ENCODE measurements around the gene AKR1B15.
"Not testable (repeated sequence)": the region's sequence is repeated elsewhere in the genome, so short reads cannot be mapped to it uniquely, and the experiment has no call there.

AKR1B15 gene

GRCh38 chr7:134548877-134549276 lies at the start of gene AKR1B15:
AKR1B15 (plus strand) TSS chr7:134549110; CDS start chr7:134564620, 15,510 bp downstream.
- peak; percentile 76 for DNase-seq

- DNase-seq = no peak
Observed at GRCh38 chr7:134500406-134500805, 48.5 kb upstream of the AKR1B15 start.

DNA sequence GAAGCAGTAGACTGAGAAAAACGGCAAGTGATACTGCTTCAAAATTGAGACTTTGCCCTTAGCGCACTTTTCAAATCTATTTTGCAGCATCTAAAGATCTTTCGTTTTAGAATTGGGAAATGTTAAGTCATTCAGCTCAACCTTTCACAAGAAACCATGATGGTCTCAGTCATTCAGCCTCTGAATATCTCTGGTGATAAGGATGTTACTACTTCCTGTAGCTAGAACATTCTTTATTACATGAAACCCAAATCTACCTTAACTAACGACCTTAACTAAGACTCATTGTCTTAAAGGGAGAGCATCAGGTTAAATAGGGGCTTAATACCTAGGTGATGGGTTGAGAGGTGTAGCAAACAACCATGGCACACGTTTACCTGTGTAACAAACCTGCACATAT lies 47.9 kb upstream of the AKR1B15 start:
- DNase-seq = no peak

GRCh38 chr7:134502463-134503371 lies 46.2 kb upstream of the AKR1B15 start:
- DNase-seq = no peak

DNA sequence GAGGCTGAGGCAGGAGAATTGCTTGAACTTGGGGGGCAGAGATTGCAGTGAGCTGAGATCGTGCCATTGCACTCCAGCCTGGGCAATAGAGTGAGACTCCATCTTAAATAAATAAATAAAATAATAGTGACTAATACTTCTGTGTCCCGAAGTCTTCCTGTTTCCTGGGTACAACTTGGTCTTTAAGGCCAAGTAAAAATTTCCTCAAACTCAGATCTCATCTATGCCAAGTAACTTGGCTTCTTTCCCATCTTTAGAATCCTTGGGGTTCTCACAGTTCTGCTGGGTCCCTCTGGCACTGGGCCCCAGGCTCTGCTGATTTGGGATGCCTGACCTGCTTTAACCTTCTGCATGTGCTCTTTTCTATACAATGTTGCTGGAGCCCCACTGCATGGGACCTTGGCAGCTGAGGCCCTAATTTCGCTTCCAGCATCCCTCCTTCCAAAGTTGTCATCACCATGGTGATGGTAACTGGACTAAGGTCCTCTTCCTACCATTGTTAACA lies 44.2 kb upstream of the AKR1B15 start:
- DNase-seq = no peak

DNA sequence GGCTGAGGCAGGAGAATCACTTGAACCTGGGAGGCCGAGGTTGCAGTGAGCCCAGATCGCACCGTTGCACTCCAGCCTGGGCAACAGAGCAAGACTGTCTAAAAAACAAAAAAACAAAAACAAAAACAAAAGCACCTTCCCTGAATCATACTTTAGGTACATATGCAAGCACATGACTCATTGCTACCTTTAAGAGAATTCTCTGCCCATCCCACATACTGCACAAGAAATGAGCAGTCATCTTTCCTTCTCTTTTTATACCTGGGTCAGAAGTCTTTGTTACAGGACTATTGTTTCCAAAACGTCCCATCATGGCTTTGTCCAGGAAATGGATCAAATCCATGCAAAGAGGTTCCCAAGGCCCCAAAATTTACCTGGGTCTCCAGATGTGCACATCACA lies 43.1 kb upstream of the AKR1B15 start:
- DNase-seq = no peak

DNA sequence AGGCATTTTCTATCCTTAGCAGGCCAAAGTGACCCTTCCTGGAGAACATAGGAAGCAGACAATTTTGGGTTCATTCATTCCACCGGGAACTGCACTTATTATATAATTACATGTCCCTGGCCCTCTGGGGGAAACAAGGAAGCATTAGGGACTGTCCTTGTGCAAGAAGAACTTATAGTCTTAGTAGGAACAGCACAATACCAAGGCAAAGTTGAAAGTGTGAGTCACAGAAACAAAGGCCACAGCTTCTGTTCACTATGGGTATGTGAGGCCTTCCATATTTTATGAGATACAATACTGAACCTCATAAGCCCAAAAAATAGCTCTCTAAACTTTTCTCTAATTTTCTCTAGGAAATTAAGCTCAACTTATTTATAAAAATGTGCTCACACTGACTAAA lies 39.9 kb upstream of the AKR1B15 start:
- no peak for DNase-seq

GRCh38 chr7:134510646-134511045 lies 38.3 kb upstream of the AKR1B15 start:
- DNase-seq = no peak

DNA sequence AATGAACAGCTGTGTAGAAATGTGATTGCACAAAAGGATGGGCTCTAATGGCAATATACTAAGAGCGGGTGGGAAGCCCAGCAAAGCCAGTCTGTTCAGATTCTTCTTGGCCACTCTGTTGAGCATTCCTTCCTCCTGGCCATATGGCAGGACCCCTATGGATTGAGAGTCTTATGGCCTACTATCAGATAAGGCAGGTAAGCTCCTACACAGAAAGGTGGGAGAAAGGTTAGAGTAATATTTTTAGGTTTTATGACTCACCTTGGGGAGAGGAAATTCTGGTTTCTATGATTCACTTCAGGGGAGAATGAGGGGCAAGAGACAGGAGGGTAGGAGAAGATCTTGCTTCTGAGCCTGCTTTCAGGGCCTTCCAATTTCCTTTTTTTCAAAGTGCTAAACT lies 36.6 kb upstream of the AKR1B15 start:
- no peak for DNase-seq

DNA sequence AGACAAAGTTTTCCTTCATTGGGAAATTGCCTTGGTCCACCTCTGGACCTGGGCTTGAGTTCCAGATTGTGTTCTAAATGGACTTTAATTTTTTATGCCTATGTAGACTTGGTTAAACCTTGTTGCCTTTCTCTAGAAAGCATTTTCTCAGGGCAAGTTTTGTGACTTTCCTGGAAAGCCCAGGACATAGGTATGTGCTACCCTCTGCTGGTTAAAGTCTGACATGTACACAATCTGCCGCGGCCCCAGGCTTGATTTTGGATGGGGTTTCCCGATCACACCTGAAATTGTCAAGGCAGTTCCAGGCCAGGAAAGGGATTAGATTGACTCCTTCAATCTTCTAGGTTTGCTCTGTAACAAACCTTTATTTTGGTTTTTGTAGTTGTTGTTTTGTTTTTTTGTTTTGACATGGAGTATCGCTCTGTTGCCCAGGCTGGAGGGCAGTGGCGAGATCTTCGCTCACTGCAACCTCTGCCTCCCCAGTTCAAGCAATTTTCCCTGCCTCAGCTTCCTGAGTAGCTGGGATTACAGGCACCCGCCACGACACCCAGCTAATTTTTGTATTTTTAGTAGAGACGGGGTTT lies 35.6 kb upstream of the AKR1B15 start:
- DNase-seq = peak; percentile 50

DNA sequence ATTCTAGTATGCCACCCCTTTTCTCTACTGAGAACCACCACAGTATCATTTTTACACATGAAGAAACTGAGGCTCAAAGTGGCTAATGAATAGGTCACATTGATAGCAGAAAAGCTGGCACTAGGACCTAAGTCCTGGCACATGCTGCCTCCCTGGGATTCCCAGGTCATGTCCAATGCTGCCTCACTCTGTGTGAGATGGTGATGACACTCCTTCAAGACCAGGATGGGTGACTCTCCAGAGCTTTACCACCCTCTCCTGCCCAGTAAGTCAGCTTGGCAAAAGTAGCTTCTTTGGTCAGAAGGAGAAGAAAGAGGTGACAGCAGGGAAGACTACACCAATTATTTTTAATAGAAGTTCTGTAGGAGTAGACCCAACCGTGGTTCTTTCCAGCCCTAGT lies 34.8 kb upstream of the AKR1B15 start:
- DNase-seq = no peak

DNA sequence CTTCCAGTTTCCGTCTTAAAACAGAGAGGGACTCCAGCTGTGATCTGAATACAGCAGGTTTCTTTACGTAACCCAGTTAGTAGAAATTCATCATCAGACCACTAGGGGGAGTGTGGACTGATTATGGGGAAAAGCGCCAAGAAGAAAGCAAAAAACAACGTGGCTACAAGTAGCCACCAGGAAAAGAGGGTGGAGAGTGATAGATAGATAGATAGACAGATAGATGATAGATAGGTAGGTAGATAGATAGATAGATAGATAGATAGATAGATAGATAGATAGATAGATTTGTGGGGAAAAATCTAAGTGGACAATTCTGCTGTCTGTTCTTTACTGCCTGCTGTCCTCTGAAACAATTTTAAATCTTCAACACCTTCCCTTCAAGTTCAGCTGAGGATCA lies 34.2 kb upstream of the AKR1B15 start:
- peak; percentile 76 for DNase-seq

GRCh38 chr7:134515569-134516468 lies 33.1 kb upstream of the AKR1B15 start:
- no peak for DNase-seq

- no peak for DNase-seq
Observed at GRCh38 chr7:134520130-134520529, 28.8 kb upstream of the AKR1B15 start.

DNA sequence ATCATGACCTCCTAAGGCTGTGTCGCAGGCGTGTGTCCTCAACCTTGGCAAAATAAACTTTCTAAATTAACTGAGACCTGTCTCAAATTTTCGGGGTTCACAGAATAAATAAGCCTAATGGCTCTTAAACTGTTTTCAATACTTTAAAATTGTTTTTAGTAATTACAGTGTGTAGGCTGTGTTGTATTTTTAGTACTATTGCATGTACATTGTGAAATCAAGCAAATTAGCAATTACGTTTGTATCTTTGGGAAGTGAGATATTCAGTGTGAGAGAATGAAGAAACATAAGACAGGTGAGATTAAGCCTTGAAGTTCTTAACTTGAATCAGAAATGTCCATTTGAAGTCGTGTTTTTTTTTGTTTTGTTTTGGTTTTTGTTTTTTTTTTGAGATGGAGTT lies 26.3 kb upstream of the AKR1B15 start:
- no peak for DNase-seq

DNA sequence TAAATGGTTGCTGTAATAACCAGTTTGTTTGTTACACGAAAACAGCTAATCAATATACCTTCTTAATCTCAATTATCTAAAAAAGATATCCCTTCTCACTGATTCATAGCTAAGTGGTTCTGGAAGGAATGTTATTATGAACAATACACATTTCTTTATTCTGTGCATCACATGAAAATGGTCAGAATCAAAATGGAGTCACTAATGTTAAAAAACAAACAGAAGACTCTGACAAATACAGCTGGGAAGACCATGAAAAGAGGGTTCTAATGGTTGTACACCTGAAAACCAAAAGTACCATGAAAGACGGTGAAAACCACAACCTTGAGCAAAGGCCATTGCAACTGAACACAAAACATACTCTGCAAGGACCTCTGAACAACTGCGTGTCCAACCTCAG lies 23.5 kb upstream of the AKR1B15 start:
- DNase-seq = not testable (repeated sequence)

GRCh38 chr7:134526552-134527248 lies 22.2 kb upstream of the AKR1B15 start:
- DNase-seq = not testable (repeated sequence)

GRCh38 chr7:134527979-134528371 lies 20.9 kb upstream of the AKR1B15 start:
- DNase-seq = no peak

DNA sequence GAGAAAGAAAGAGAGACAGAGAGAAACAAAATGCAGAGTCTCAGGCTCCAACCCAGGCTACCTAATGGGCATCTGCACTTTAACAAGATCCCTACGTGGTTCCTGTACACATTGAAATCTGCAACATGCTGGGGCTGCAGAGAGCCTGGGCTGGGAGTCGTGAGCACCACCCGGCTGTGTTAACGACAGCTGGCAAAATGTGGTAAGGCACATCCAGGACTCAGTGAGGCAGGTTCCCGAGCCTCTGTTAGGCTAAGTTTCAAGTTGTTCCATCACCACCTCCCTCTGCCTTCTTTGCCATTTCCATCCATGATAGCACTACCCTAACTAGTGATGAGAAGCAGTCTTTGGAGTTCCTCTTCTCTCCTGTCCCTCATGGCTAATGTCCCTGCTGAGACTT lies 20.2 kb upstream of the AKR1B15 start:
- DNase-seq = no peak

DNA sequence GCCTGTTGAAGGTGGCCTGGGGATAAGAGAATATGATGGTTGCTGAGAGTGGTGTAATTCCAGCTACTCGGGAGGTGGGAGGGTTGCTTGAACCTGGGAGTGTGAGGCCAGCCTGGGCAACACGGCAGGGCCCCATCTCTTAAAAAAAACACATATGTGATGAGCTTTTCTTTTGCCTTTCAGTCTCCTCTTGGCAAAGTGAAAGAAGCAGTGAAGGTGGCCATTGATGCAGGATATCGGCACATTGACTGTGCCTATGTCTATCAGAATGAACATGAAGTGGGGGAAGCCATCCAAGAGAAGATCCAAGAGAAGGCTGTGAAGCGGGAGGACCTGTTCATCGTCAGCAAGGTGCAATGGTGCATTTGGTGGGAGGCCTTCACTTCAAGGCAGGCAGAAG lies 18.4 kb upstream of the AKR1B15 start:
- no peak for DNase-seq

DNA sequence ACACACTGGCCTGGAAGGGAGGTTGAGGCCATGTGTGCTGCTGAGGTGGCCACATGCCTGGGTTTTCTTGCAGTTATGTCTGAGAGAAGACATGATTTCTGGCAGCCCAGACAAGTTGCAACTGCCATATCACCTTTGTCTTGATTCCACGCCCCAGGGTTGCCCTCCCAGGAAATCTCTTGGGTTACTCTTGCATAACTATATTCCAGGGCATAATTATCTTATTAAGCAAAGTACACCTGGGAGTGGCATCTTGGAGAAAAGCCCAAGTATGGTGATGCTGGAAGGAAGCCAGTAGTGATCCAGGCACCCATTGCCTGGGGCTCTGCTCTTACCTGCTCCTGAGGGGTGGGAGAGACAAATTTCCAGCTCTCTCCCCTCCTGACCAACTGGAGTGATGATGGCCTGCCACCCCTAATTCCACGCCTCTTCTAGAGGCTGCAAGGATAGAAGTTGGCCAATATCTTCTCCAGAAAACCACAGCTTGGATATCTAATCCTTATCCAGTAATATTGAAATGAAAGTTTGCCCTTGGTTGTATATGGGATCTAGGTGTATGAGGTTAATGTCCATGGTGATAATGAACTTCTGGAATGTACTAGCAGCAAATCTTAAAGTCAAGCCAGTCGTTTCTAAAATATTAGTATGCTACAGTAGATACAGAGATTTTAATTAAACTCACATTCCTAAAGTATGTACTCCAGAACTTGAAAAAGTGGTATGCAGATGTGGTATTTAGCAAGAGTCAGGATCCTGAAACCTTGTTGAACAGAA lies 16.5 kb upstream of the AKR1B15 start:
- no peak for DNase-seq

DNA sequence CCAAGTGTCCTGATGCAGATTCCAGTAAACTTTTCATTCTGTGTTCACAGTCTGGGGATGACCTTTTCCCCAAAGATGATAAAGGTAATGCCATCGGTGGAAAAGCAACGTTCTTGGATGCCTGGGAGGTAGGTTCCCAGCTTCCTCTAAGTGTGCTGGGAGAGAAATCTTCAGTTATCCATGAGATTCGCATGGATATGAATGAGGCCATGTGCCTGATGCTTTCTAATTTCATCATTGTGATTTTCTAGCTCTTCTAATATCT lies 16.0 kb upstream of the AKR1B15 start:
- no peak for DNase-seq
